Subcutaneous adipose tissue (tissue), 4 donors: Measurements from ENCODE around the gene CCSER1. TPM values are rescaled to one million over a fixed set of nuclear protein-coding genes. Genes with fewer than 3 reads are reported as not detected.

Experiments
- CTCF ChIP-seq: fragments of 450-650 bp; IDR thresholded peaks from one replicate; pipeline ENCODE4 v1.5.1; 2016; ENCODE audit warnings: low read depth, mild to moderate bottlenecking, control low read depth, antibody characterized with exemption, moderate library complexity
- total RNA-seq, 4 donors: library from RNA; depleted of rRNA; stranded (reverse); fragments of >200 nt; gene quantifications; one replicate each; pipeline ENCODE4 v1.1.0, GENCODE V29; 2016

Gene CCSER1
- total RNA-seq, 4 donors from 2014 or later, result 8.0 to 18.1 (median 16.0) TPM

GRCh38 chr4:91128519-91128918, 1001.3 kb downstream of the CCSER1 start:
- no peak for TF ChIP-seq CTCF

GRCh38 chr4:91147067-91147466, 1019.9 kb downstream of the CCSER1 start:
- TF ChIP-seq CTCF, result no peak

DNA sequence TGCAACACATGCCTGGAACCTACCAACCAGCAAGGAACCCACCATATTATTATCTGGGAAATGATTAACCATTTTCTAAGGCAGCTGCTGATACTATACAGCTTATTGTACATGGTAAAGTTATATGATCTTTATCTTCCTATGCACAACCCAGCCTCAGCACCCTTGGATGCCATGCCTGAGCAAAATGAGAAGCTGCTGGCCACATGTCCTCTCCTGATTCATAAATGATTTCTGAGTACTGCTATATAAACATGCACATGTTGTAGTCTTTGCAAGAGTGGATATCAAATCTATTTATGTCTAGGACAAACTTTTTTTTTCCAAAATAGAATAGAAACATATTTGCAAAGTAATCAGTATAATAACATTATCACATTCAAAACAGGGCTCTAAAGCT, 1043.6 kb downstream of the CCSER1 start:
- no peak for TF ChIP-seq CTCF

- TF ChIP-seq CTCF, result no peak
Observed at GRCh38 chr4:91171217-91171616, 1044.0 kb downstream of the CCSER1 start.

- TF ChIP-seq CTCF, result no peak
Observed at GRCh38 chr4:91198951-91199350, 1071.8 kb downstream of the CCSER1 start.

GRCh38 chr4:91207535-91207934, 1080.3 kb downstream of the CCSER1 start:
- TF ChIP-seq CTCF, result no peak

- TF ChIP-seq CTCF, result no peak
Observed at GRCh38 chr4:91212211-91212610, 1085.0 kb downstream of the CCSER1 start.
